ENCODE results near the gene NLN.

NLN gene

GRCh38 chr5:65873181-65873750 is 151.3 kb downstream of the NLN start:
- TF ChIP-seq, protein P1, sequence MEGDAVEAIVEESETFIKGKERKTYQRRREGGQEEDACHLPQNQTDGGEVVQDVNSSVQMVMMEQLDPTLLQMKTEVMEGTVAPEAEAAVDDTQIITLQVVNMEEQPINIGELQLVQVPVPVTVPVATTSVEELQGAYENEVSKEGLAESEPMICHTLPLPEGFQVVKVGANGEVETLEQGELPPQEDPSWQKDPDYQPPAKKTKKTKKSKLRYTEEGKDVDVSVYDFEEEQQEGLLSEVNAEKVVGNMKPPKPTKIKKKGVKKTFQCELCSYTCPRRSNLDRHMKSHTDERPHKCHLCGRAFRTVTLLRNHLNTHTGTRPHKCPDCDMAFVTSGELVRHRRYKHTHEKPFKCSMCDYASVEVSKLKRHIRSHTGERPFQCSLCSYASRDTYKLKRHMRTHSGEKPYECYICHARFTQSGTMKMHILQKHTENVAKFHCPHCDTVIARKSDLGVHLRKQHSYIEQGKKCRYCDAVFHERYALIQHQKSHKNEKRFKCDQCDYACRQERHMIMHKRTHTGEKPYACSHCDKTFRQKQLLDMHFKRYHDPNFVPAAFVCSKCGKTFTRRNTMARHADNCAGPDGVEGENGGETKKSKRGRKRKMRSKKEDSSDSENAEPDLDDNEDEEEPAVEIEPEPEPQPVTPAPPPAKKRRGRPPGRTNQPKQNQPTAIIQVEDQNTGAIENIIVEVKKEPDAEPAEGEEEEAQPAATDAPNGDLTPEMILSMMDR (IDR thresholded peaks at IDR 0.05; ENCODE audit: low read depth, low read length), result no peak
- in situ Hi-C loops (cut with HindIII; ENCODE audit: low sequenced_read_pairs), result no loop called here
- no peak overlapping the region for H3K4me3 ChIP-seq (ENCODE audit: low read depth, low read length)
- peak; percentile 22 for DNase-seq (ENCODE audit: low read depth, low spot score)

DNA sequence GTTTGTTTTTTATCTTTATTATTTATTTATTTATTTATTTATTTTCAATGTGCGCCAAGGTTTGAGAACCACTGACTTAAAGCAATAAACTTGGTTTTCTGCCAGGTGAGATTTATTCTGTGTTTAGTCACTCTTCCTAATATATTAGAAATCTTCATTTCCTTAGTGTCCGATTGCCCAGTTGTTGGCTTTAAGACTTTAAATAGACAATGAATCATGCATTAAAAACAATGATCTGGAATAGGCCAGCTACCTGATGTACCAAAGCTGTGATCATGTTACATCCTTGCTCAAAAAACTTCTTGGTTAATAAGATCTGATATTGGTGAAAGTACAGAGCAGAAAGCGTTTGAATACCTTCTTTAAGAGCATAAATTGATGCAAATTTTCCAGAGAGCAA is 152.2 kb downstream of the NLN start:
- in situ Hi-C loops (cut with HindIII; ENCODE audit: low sequenced_read_pairs), result no loop called here
- TF ChIP-seq, protein P1 (IDR thresholded peaks at IDR 0.05; ENCODE audit: low read depth, low read length), result no peak
- no peak overlapping the region for H3K4me3 ChIP-seq (ENCODE audit: low read depth, low read length)
- DNase-seq (ENCODE audit: low read depth, low spot score), result peak; percentile 64

DNA sequence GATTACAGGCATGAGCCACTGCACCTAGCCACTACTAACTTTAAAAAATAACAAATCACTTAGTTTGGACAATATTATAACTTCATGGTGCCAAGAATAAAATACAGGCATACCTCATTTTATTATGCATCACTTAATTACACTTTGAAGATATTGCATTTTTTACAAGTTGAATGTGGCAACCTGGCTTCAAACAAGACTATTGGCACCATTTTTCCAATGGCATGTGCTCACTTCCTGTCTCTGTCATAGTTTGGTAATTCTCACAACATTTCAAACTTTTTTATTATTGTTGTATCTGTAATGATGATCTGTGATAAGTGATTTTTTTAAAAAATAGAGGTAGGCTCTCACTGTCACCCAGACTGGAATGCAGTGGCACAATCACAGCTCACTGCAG is 154.5 kb downstream of the NLN start:
- DNase-seq (ENCODE audit: low read depth, low spot score), result no peak
- H3K4me3 ChIP-seq (ENCODE audit: low read depth, low read length), result no peak overlapping the region
- TF ChIP-seq, protein P1 (IDR thresholded peaks at IDR 0.05; ENCODE audit: low read depth, low read length), result no peak
- in situ Hi-C loops (cut with HindIII; ENCODE audit: low sequenced_read_pairs), result no loop called here

GRCh38 chr5:65876970-65877369 is 155.0 kb downstream of the NLN start:
- no peak for DNase-seq (ENCODE audit: low read depth, low spot score)
- in situ Hi-C loops (cut with HindIII; ENCODE audit: low sequenced_read_pairs), result no loop called here

More at GRCh38 chr5:65876970-65877369, 155.0 kb downstream of the NLN start:
- TF ChIP-seq, protein P1 (IDR thresholded peaks at IDR 0.05; ENCODE audit: low read depth, low read length), result no peak
- no peak overlapping the region for H3K4me3 ChIP-seq (ENCODE audit: low read depth, low read length)

Measured in astrocyte of the spinal cord (primary cell).